ENCODE measurements around the gene CNOT1. TPM values are rescaled to one million over a fixed set of nuclear protein-coding genes. Genes with fewer than 3 reads are reported as not detected.
"Not testable (repeated sequence)": the region's sequence is repeated elsewhere in the genome, so short reads cannot be mapped to it uniquely, and the experiment has no call there.

Gene CNOT1
- total RNA-seq, 2 donors from 2014 or later, result 300 to 360 TPM

DNA sequence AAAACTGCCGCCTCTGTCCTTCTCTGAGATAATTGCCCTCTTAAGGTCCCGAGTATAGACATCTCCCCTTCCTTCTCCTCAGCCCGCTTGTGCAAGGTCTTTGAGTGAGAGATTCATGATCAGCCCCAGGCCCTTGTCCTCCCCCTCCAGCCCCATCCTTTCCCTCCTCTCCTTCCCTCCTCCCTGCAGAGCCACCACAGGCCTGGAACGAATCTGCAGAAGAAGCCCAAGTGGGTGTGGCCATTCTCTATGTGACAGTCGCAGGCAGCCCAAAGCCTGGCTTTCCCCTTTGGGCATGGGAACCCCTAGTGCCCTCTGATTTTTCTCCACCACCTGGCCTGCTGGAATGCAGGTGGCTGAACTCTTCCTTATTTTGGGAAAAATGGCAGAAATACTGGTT, 136.9 kb downstream of the CNOT1 start:
- ATAC-seq, result no peak
- Mint-ChIP-seq H3K36me3 (no peaks in the 10 kb centered on the region), H3K27ac (peak overlapping the region in 1 of 2 donors; percentile 24), H3K9me3 (no peaks in the 10 kb centered on the region)
- DNase-seq (ENCODE audit: low spot score in 2 of 2), result no peak

DNA sequence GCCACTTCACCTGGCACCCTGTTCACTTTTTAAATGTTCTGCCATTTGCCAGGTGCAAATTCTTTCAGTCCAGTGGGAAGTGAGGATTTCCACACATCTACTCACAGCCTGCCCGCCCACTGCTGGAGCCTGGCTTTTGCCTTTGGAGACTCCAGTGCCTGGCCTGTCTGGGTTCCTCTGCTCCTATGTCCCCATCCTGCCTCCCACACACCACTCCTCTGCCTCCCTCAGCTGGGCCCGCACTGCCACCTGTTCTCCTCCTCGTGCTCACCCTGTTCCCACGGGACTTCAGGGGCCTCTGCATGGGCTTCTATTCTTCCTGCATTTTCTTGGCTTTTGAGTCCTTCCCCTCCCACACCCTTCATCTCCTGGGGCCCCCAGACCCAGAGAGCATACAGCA, 137.6 kb downstream of the CNOT1 start:
- no peak for ATAC-seq
- H3K36me3 Mint-ChIP-seq, result no peaks in the 10 kb centered on the region
- no peaks in the 10 kb centered on the region for H3K9me3 Mint-ChIP-seq
- H3K27ac Mint-ChIP-seq, result no peak overlapping the region
- no peak for DNase-seq (ENCODE audit: low spot score in 2 of 2)

DNA sequence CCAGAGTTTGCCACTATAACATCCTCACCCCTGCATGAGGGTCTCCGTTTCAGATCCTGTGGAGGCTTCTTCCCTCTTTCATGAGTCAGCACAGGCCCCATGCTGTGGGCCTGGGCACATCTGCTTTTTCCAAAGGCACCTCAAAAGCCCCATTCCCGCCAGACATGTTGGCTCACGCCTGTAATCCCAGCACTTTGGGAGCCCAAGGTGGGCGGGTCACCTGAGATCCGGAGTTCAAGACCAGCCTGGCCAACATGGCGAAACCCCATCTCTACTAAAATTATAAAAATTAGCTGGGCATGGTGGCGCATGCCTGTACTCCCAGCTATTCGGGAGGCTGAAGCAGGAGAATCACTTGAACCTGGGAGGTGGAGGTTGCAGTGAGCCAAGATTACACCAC, 139.1 kb downstream of the CNOT1 start:
- ATAC-seq; H3K9me3 Mint-ChIP-seq; H3K36me3 Mint-ChIP-seq; DNase-seq (ENCODE audit: low spot score in 2 of 2): not testable (repeated sequence)
- H3K27ac Mint-ChIP-seq, result peak overlapping the region in 1 of 2 donors; percentile 22

DNA sequence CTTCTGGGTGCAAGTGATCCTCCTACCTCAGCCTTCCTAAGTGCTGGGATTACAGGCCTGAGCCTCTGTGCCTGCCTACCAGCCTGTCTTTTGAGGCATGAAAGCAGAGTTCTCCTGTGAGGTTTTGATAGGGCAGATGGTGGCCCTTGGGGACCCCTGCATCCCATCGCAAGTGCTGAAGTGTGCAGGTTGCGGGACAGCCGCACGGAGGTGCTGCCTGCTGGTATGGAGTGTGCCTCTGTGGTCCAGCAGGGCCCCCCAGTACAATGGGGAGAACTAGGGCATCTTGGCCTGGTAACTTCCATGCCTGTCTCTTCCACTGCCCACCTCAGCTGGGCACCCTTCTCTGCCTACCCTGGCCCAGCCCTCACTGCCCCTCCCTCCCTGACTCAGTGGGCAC, 139.6 kb downstream of the CNOT1 start:
- no peaks in the 10 kb centered on the region for H3K36me3 Mint-ChIP-seq
- DNase-seq (ENCODE audit: low spot score in 2 of 2) (no peak), ATAC-seq (no peak)
- H3K9me3 Mint-ChIP-seq, result no peaks in the 10 kb centered on the region
- peak overlapping the region in 1 of 2 donors; percentile 22 for H3K27ac Mint-ChIP-seq

DNA sequence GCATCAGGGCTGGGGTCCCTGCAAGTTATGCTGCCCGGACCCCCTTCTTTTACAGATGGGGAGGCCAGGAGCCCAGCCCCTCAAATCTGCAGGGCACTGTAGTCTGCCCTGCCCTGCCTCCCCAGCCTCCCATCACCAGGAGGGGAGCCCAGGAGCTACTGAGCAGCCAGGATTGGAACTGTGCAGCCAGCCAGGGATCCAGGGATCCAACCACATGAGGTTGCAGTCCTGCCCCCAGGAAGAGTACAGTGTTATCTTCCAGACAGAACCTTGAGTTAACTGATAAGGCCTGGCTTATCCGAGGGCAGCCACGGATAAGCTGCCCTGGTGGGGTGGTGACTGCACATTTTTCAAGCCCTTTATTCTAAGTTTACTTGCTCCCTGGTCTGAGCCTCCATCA, 141.1 kb downstream of the CNOT1 start:
- no peaks in the 10 kb centered on the region for H3K36me3 Mint-ChIP-seq
- no peak overlapping the region for H3K27ac Mint-ChIP-seq
- DNase-seq (ENCODE audit: low spot score in 2 of 2) (no peak), ATAC-seq (no peak)
- no peaks in the 10 kb centered on the region for H3K9me3 Mint-ChIP-seq

DNA sequence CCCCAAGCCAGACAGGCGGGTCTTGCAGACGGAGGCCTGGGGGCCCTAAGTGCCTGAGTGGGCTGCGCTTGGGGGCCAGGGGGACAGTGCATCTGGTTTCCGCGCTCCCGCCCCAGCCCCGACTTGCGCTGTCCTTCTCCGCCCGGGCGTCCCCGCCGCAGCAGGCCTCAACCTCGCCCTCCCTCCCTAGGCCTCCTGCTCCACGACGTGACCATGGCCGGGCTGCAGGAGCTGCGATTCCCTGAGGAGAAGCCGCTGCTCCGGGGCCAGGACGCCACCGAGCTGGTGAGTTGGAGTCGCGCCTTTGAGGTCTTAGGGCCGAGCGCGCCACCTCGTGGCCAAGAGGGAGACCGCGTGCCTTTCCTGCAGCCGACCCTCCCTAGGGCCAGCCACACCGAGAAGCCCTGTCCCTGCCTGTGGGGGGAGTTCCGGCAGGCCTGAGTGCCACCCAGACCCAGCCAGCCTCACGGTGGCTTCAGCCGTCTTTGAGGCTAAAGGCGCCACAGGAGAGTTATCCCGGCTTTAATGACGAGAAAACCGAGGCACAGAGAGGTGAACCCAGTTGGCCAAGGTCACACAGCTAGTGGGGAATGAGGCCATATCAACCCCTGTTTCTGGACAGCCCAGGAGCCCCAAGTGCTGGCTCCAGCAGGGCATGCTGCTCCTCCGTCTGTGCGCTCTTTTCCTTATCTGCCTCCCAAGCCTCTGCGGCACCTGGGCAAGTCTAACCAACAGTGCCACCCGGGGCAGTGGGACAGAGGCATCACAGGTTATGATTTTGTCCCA, 141.9 kb downstream of the CNOT1 start:
- DNase-seq (ENCODE audit: low spot score in 2 of 2) (peak; percentile 72 to 81), ATAC-seq (peak; percentile 90 to 91)
- H3K27ac Mint-ChIP-seq, result no peak overlapping the region
- no peaks in the 10 kb centered on the region for H3K36me3 Mint-ChIP-seq
- no peaks in the 10 kb centered on the region for H3K9me3 Mint-ChIP-seq

DNA sequence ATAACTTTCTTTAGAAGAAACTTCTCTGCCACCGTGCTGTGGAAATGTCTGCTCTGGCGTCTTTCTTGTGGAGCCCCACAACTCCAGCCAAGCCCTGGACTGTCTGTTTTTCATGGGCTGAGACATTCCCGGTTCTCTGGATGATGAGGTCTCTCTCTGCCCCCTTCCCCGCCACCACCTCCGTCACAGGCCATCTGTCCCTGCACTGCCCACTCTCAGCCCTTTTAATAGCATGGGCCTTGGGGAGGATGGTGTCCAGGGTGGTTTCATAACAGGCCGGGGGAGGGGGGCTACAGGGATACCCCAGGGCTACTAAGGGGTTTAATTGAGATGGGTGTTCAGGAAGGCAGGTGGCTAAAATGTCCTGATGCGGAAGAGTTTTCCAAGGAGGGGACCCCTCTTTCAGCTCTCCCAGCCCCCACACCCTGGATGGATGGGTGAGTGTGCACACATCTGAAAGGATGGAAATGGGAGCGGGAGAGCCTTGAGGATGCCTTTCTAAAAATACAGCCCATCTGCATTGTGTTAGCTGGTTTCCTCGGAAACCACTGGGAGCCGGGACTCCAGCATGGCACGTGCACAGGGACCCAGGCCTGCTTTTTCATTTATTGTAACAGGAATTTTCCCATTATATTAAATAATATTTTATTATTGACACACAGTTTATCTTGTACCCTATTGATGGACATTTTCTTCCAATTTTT, 144.3 kb downstream of the CNOT1 start:
- Mint-ChIP-seq H3K9me3 (no peaks in the 10 kb centered on the region), H3K27ac (no peak overlapping the region), H3K36me3 (no peaks in the 10 kb centered on the region)
- ATAC-seq, result no peak
- DNase-seq (ENCODE audit: low spot score in 2 of 2), result no peak

DNA sequence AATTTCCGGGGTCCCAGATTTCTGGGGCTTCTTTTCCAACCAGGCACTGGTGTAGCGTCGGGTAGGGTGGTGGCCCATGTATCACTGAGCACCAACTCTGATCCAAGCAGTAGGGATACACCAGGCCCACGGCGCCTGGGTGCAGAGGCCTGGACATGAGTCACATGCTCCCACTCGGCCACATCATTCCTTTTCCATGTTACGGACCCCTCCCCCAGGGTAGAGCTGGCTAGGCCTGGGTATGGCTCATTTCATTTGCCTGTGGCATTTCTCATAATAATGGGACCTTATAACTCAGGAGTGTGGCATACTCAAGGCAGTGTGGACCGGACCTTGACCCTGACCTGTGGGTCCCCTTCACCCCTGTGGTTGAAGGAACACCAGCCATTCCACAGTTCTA, 147.7 kb downstream of the CNOT1 start:
- no peak for ATAC-seq
- Mint-ChIP-seq H3K27ac (no peak overlapping the region), H3K36me3 (no peaks in the 10 kb centered on the region), H3K9me3 (no peaks in the 10 kb centered on the region)
- DNase-seq (ENCODE audit: low spot score in 2 of 2), result no peak

DNA sequence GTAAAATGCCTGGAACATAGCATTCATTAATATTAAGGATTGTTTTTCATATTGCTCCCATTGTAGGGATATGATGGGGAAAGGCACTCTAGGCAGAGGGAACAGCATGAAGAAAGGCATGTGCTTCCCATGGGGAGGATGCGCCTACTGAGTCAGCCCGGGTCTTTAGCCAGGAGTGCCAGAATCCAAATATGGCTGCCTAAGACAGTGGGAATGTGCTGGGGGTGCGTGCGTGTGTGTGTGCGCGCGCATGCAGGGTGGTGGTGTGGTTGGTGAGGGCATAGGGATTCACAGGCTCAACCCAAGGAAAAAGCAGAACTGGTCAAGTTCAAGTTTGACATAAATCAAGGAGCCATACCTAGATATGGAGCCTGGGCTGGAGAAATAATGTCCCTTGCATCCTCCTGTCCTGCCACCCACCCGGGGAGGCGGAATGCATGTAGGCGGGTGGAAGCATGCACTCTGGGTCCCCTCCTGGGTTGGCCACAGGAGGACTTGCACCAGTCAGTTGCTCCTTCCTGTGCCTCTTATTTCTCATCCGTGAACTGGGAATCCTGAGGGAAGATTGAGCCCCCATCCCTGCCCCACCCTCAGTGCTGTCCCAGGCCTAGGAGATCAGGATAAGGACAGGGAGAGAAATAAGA, 148.3 kb downstream of the CNOT1 start:
- H3K27ac Mint-ChIP-seq, result no peak overlapping the region

DNA sequence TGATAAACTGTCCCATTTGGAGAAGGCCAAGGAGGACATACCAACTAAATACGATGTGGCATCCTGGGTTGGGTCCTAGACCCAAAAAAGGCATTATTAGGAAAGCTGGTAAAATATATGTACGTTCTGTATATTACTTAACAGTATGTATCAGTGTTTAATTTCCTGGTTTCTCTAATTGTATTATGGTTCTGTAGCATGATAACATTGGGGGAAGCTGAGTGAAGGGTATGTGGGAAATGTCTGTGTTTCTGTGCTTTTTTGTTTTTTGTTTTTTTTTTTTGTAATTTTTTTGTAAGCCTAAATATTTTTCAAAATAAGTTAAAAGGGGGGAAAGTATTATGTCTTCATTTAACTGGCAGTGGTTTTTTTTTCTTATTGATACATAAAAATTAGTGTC, 151.2 kb downstream of the CNOT1 start:
- DNase-seq (ENCODE audit: low spot score in 2 of 2) (no peak), ATAC-seq (no peak)
- H3K9me3 Mint-ChIP-seq, result no peaks in the 10 kb centered on the region
- H3K27ac Mint-ChIP-seq, result no peak overlapping the region
- no peaks in the 10 kb centered on the region for H3K36me3 Mint-ChIP-seq

More for the DNA sequence above, 148.3 kb downstream of the CNOT1 start:
- DNase-seq (ENCODE audit: low spot score in 2 of 2) (no peak), ATAC-seq (no peak)
- Mint-ChIP-seq H3K9me3 (no peaks in the 10 kb centered on the region), H3K36me3 (no peaks in the 10 kb centered on the region)

DNA sequence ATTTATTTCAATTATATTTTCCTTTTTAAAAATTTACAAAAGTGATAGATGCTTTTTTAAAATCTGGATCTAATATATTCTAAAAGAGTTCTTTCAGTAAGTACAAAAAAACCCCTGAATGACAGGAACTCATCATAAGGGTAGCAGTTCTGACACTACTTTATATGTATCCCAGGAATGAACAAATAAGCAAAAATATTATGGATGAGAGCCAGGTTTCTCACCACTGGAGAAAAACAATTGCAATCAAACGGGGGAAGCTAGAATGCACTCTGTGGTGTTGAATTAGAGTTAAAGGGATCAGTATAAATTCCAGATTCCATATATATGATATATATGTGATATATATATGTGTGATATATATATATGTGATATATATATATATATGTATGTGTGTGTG, 152.8 kb downstream of the CNOT1 start:
- Mint-ChIP-seq H3K27ac (no peak overlapping the region), H3K9me3 (no peaks in the 10 kb centered on the region), H3K36me3 (no peaks in the 10 kb centered on the region)
- no peak for ATAC-seq
- no peak for DNase-seq (ENCODE audit: low spot score in 2 of 2)

DNA sequence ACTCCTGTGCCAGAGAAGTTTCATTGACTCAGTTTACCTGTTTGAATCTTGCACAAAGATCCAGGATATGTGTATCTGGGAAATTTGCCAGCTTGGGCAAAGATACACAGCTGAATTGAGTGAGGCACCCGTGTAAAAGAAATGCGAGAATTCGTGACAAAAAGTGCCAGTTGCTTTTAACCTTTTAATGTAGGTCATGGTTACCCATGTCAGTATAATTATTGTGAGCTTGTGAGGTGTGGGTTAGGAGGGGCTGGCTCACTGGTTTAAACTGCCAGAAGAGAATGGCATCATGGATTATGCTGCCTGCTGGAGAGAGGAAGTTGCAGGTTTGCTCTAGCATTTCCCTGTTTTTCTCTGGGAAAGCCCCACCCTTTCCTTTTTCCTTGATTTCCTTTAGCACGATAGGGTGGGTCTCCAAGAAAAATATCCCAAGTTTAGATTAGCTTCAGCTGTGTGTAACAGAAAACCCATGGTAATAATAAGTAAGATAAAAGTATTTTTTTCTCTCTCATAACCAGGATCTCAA, 154.5 kb downstream of the CNOT1 start:
- DNase-seq (ENCODE audit: low spot score in 2 of 2), result no peak
- Mint-ChIP-seq H3K9me3 (no peaks in the 10 kb centered on the region), H3K27ac (no peak overlapping the region), H3K36me3 (no peaks in the 10 kb centered on the region)
- no peak for ATAC-seq

DNA sequence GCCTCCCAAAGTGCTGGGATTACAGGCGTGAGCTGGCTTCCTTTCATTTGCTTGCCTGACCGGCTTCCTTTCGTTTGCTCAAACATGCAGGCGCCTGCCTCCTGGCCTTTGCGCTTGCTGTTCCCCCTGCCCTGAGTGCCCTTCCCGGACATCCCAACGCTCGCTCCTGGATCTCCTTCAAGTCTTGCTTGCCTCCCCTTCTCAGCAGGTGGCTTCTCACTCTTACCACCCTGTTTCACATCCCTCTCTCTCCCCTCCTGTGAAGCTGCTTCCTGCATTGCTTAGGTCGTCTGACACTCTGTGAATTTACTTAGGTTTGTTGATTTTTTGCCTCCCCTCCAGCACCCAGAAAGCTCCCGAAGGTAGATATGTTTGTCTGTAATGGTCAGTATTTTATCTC, 155.3 kb downstream of the CNOT1 start:
- no peak for ATAC-seq
- Mint-ChIP-seq H3K9me3 (no peaks in the 10 kb centered on the region), H3K36me3 (no peaks in the 10 kb centered on the region), H3K27ac (no peak overlapping the region)
- DNase-seq (ENCODE audit: low spot score in 2 of 2), result no peak

DNA sequence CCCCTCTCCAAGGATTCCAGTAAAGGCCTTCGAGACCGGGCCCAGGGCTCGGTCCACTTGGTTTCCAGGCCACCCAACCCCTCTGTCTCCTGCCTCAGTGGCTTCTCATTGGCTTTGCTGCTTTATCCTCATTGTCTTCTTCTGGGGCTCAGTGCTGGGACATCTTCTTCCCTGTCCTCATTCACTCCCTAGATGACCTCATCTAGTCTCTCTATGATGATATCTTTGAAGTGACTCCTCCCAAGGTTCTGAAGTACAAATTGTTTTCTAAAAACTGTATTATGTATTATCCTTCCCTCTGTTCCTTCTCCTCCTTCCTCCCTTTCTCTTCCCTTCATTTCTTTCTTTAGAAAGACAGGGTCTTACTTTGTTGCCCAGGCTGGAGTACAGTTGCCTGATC, 156.8 kb downstream of the CNOT1 start:
- Mint-ChIP-seq H3K36me3 (no peaks in the 10 kb centered on the region), H3K27ac (no peak overlapping the region), H3K9me3 (no peaks in the 10 kb centered on the region)
- ATAC-seq (no peak), DNase-seq (ENCODE audit: low spot score in 2 of 2) (no peak)

DNA sequence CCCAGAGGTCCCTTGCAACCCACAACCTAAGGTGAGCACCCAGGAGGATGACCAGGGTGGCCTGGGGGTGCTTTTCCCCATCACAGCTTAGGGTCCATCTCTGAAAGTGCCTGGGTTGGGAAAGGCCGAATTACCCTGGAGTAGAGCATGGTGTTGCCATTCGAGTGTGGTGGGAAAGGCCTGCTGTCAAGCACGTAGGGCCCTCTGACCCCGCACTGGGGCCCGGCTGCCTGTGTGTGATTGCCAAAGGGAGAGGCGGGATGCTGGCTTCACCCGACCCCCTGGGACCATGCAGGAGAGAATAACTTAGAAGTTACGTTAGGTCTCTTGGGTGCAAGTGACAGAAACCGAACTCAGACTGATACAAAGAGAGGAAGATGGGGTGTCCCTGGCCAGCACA, 157.4 kb downstream of the CNOT1 start:
- H3K27ac Mint-ChIP-seq, result no peak overlapping the region

DNA sequence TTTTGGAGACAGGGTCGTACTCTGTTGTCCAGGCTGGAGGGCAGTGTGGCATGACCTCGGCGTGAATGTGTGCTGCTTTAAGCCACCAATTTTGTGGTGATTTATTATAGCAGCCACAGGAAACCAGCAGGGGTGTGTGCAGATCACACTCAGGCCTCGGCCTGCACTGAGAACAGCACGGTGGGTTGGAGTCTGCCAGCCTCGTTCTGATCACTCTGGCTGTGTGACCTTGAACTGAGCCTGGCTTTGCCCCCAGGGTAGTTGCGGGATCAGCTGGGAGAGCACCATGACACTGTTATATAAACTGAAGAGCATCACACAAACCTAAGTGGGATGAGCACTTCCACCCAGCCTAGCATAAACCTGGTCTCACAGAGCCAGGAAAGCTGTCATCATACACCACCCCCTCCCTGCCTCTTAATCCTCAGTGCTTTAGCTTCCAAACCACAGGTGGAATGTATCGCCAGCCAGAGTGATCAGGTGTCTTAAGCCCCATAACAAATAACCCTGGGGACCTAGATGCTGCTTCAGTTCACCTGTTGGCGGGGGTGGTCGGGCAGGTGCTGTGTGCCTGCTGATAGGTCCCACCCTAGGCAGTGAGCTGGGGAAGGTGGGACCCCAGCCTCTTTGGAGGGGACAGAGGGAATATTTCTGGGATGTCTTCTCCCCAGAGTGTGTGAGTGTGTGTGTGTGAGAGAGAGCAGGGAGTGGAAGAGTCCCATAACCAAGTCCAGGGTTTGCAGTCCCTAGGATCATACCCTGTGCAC, 158.2 kb downstream of the CNOT1 start:
- Mint-ChIP-seq H3K36me3 (no peaks in the 10 kb centered on the region), H3K9me3 (no peaks in the 10 kb centered on the region), H3K27ac (peak overlapping the region in 1 of 2 donors; percentile 57)
- no peak for ATAC-seq
- DNase-seq (ENCODE audit: low spot score in 2 of 2), result no peak

More for the DNA sequence above, 157.4 kb downstream of the CNOT1 start:
- ATAC-seq, result no peak
- no peak for DNase-seq (ENCODE audit: low spot score in 2 of 2)
- no peaks in the 10 kb centered on the region for H3K9me3 Mint-ChIP-seq
- H3K36me3 Mint-ChIP-seq, result no peaks in the 10 kb centered on the region
